Fibroblast of lung (primary cell): ENCODE data around the gene SLC35F4.

ENCODE experiments used
- EZH2 ChIP-seq: IDR thresholded peaks from 2 replicates; pipeline ENCODE4 v1.5.1; 2012; ENCODE audit warnings: low read length, control low read depth, mild to moderate bottlenecking; ENCODE audit errors: missing control alignments
- TF ChIP-seq, protein P1 (sequence below), 2 donors: IDR thresholded peaks in 1 of 2; conservative IDR thresholded peaks in 1 of 2; 1 replicate in 1 of 2; 2 replicates in 1 of 2; pipeline ENCODE4 v1.5.1; 2011 to 2012; ENCODE audit warnings: low read length in 2 of 2, control low read depth in 1 of 2, inconsistent platforms in 1 of 2, low read depth in 1 of 2, mild to moderate bottlenecking in 1 of 2

DNA sequence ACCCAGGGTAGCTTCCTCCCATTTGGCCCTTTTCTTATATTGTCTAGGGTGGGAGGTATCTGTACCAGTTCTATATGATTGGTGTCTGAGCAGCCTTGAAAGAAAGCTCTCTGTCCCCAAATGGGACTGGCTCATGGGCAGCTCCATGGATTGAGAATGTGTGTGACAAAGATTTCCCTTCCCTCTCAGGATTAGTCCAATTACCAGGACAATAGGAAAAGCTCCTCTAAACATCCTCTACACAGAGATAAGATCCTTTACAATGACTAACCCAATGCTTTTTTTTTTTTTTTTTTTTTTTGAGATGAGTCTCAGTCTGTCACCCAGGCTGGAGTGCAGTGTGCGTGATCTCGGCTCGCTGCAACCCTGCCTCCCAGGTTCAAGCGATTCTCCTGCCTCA lies 112.1 kb downstream of the SLC35F4 start:
- TF ChIP-seq, protein P1, sequence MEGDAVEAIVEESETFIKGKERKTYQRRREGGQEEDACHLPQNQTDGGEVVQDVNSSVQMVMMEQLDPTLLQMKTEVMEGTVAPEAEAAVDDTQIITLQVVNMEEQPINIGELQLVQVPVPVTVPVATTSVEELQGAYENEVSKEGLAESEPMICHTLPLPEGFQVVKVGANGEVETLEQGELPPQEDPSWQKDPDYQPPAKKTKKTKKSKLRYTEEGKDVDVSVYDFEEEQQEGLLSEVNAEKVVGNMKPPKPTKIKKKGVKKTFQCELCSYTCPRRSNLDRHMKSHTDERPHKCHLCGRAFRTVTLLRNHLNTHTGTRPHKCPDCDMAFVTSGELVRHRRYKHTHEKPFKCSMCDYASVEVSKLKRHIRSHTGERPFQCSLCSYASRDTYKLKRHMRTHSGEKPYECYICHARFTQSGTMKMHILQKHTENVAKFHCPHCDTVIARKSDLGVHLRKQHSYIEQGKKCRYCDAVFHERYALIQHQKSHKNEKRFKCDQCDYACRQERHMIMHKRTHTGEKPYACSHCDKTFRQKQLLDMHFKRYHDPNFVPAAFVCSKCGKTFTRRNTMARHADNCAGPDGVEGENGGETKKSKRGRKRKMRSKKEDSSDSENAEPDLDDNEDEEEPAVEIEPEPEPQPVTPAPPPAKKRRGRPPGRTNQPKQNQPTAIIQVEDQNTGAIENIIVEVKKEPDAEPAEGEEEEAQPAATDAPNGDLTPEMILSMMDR (conservative IDR thresholded peaks at IDR 0.05 in 1 of 2, IDR thresholded peaks at IDR 0.05 in 1 of 2; ENCODE audit: low read depth in 1 of 2, low read length in 2 of 2) = no peak
- TF ChIP-seq EZH2 = no peak
